ENCODE measurements around the gene B3GLCT. TPM values are rescaled to one million over a fixed set of nuclear protein-coding genes. Genes with fewer than 3 reads are reported as not detected.

Gene B3GLCT
- total RNA-seq, 1 donor from 2014 or later, result 30.3 TPM

GRCh38 chr13:31380715-31381114 lies 180.9 kb downstream of the B3GLCT start:
- Histone ChIP-seq H3K36me3 (ENCODE audit: control insufficient read depth in 3 of 3, insufficient read depth in 3 of 3, low read length in 3 of 3) (no peaks in the 10 kb centered on the region), H3K27ac (ENCODE audit: low read depth, low read length) (no peak overlapping the region), H3K27me3 (ENCODE audit: control insufficient read depth in 3 of 3, insufficient read depth in 3 of 3, low read length in 3 of 3) (no peaks in the 10 kb centered on the region), H3K9ac (ENCODE audit: low read depth in 1 of 3, low read length in 3 of 3) (no peak overlapping the region), H3K4me3 (ENCODE audit: low read length in 3 of 3) (no peak overlapping the region), H3K9me3 (ENCODE audit: control insufficient read depth in 3 of 3, low read length in 3 of 3) (no peaks in the 10 kb centered on the region), H3K4me1 (ENCODE audit: control insufficient read depth in 3 of 3, insufficient read depth in 3 of 3, low read length in 3 of 3) (no peaks in the 10 kb centered on the region)

Other genes with a start within 250 kb of the B3GLCT start
- 35.0 TPM for gene HSPH1, start 38.1 kb upstream of the B3GLCT start, total RNA-seq